GM21528 (cell line): ENCODE results near the gene MAP3K7.
A peak's percentile ranks its signal among the peaks of the same experiment; 100 is the strongest.
"Not testable (repeated sequence)": the region's sequence is repeated elsewhere in the genome, so short reads cannot be mapped to it uniquely, and the experiment has no call there.

Source experiments
- ATAC-seq: cut with Tn5 transposase; IDR thresholded peaks from one replicate; pipeline ENCODE4 v1.9.1; 2021; ENCODE audit warnings: mild to moderate bottlenecking, moderate library complexity; ENCODE audit not compliant: unreplicated experiment, low FRiP score

The MAP3K7 gene

GRCh38 chr6:90581146-90581545 lies 5.7 kb downstream of the MAP3K7 start:
- no peak for ATAC-seq

- ATAC-seq, result no peak
Measured at GRCh38 chr6:90578894-90579549, 7.8 kb downstream of the MAP3K7 start.

- ATAC-seq, result no peak
Measured at GRCh38 chr6:90575267-90575666, 11.6 kb downstream of the MAP3K7 start.

- no peak for ATAC-seq
Measured at GRCh38 chr6:90574610-90575009, 12.3 kb downstream of the MAP3K7 start.

GRCh38 chr6:90573624-90574023 lies 13.2 kb downstream of the MAP3K7 start:
- no peak for ATAC-seq

- no peak for ATAC-seq
Measured at GRCh38 chr6:90572856-90573255, 14.0 kb downstream of the MAP3K7 start.

- ATAC-seq, result no peak
Measured at GRCh38 chr6:90569223-90569622, 17.6 kb downstream of the MAP3K7 start.

- ATAC-seq, result not testable (repeated sequence)
Measured at GRCh38 chr6:90567682-90568081, 19.2 kb downstream of the MAP3K7 start.

GRCh38 chr6:90562341-90562740 lies 24.5 kb downstream of the MAP3K7 start:
- not testable (repeated sequence) for ATAC-seq

GRCh38 chr6:90559931-90560330 lies 26.9 kb downstream of the MAP3K7 start:
- no peak for ATAC-seq

GRCh38 chr6:90557006-90557405 lies 29.9 kb downstream of the MAP3K7 start:
- ATAC-seq, result no peak

GRCh38 chr6:90547991-90548390 lies 38.9 kb downstream of the MAP3K7 start:
- ATAC-seq, result no peak

- no peak for ATAC-seq
Measured at GRCh38 chr6:90547079-90547478, 39.8 kb downstream of the MAP3K7 start.

GRCh38 chr6:90545448-90545847 lies 41.4 kb downstream of the MAP3K7 start:
- no peak for ATAC-seq

GRCh38 chr6:90544741-90545140 lies 42.1 kb downstream of the MAP3K7 start:
- no peak for ATAC-seq

GRCh38 chr6:90544081-90544480 lies 42.8 kb downstream of the MAP3K7 start:
- ATAC-seq, result no peak

- ATAC-seq, result no peak
Measured at GRCh38 chr6:90541221-90541620, 45.7 kb downstream of the MAP3K7 start.

- ATAC-seq, result no peak
Measured at GRCh38 chr6:90538278-90539046, 48.4 kb downstream of the MAP3K7 start.

- ATAC-seq, result peak; percentile 64
Measured at GRCh38 chr6:90537723-90538258, 49.1 kb downstream of the MAP3K7 start.

- no peak for ATAC-seq
Measured at GRCh38 chr6:90537027-90537426, 49.8 kb downstream of the MAP3K7 start.

GRCh38 chr6:90536520-90536919 lies 50.4 kb downstream of the MAP3K7 start:
- no peak for ATAC-seq
